ENCODE measurements around the gene TRPC4. TPM values are rescaled to one million over a fixed set of nuclear protein-coding genes. Genes with fewer than 3 reads are reported as not detected.

The TRPC4 gene
- total RNA-seq, 2 experiments from 2014 or later: not detected

DNA sequence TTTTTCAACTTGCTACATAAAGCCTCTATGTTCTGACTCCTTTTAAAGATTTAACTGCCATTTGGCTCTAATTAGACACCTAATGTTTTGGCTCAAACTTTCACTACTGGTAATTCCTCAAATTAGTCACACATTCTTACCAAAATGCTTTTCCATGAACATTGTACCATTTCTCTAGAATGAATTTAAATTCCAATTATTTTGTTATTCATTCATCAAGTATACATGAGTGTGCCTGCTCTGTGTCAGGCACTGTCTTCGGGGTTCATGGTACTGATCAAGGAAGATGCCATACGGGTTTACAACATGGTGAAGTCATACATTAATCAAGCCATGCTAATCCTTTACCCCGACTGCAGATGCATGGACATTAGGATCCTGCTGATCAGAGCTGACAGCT lies 201.9 kb downstream of the TRPC4 start:
- H3K27me3 Mint-ChIP-seq: no peaks in the 10 kb centered on the region
- H3K4me3 Mint-ChIP-seq: no peak overlapping the region
- no peak overlapping the region for H3K4me3 ChIP-seq (ENCODE audit: low read length)
- H3K4me1 ChIP-seq (ENCODE audit: insufficient read depth, low read length): no peaks in the 10 kb centered on the region
- no peaks in the 10 kb centered on the region for H3K36me3 ChIP-seq (ENCODE audit: insufficient read depth, low read length)
- no peak for ATAC-seq (ENCODE audit: poor library complexity)
- intact Hi-C loops (cut with DNase I, micrococcal nuclease): no loop called here
- TF ChIP-seq, protein P1, sequence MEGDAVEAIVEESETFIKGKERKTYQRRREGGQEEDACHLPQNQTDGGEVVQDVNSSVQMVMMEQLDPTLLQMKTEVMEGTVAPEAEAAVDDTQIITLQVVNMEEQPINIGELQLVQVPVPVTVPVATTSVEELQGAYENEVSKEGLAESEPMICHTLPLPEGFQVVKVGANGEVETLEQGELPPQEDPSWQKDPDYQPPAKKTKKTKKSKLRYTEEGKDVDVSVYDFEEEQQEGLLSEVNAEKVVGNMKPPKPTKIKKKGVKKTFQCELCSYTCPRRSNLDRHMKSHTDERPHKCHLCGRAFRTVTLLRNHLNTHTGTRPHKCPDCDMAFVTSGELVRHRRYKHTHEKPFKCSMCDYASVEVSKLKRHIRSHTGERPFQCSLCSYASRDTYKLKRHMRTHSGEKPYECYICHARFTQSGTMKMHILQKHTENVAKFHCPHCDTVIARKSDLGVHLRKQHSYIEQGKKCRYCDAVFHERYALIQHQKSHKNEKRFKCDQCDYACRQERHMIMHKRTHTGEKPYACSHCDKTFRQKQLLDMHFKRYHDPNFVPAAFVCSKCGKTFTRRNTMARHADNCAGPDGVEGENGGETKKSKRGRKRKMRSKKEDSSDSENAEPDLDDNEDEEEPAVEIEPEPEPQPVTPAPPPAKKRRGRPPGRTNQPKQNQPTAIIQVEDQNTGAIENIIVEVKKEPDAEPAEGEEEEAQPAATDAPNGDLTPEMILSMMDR (IDR thresholded peaks at IDR 0.05): no peak
- no peaks in the 10 kb centered on the region for H3K9me3 ChIP-seq (ENCODE audit: control insufficient read depth in 1 of 2, insufficient read depth in 1 of 2, low read length in 2 of 2)
- H3K27me3 ChIP-seq (ENCODE audit: control insufficient read depth in 1 of 2, insufficient read depth in 2 of 2, low read length in 2 of 2): no peaks in the 10 kb centered on the region
- no peaks in the 10 kb centered on the region for H3K36me3 Mint-ChIP-seq (ENCODE audit: low read depth)
- no peak for DNase-seq
- CTCF ChIA-PET: no interaction called here
- POLR2A ChIA-PET: no interaction called here
- no peak overlapping the region for H3K27ac ChIP-seq (ENCODE audit: low read depth in 1 of 2, low read length in 2 of 2)
- H3K27ac Mint-ChIP-seq: no peak overlapping the region
- H3K4me1 Mint-ChIP-seq (ENCODE audit: low read depth): no peaks in the 10 kb centered on the region
- H3K9me3 Mint-ChIP-seq: no peaks in the 10 kb centered on the region

GRCh38 chr13:37666036-37666435 lies 203.5 kb downstream of the TRPC4 start:
- peaks cover 0 to 3% of the 10 kb centered on the region in 2 experiments for H3K9me3 ChIP-seq (ENCODE audit: control insufficient read depth in 1 of 2, insufficient read depth in 1 of 2, low read length in 2 of 2)
- no peaks in the 10 kb centered on the region for H3K27me3 ChIP-seq (ENCODE audit: control insufficient read depth in 1 of 2, insufficient read depth in 2 of 2, low read length in 2 of 2)
- CTCF ChIA-PET: no interaction called here
- no peak overlapping the region for H3K27ac Mint-ChIP-seq
- no peaks in the 10 kb centered on the region for H3K36me3 Mint-ChIP-seq (ENCODE audit: low read depth)
- no peaks in the 10 kb centered on the region for H3K27me3 Mint-ChIP-seq
- H3K4me3 Mint-ChIP-seq: no peak overlapping the region
- ATAC-seq (ENCODE audit: poor library complexity) (no peak), DNase-seq (no peak)
- no peak overlapping the region for H3K27ac ChIP-seq (ENCODE audit: low read depth in 1 of 2, low read length in 2 of 2)
- no peaks in the 10 kb centered on the region for H3K9me3 Mint-ChIP-seq
- POLR2A ChIA-PET: no interaction called here
- no peaks in the 10 kb centered on the region for H3K4me1 ChIP-seq (ENCODE audit: insufficient read depth, low read length)
- no peaks in the 10 kb centered on the region for H3K36me3 ChIP-seq (ENCODE audit: insufficient read depth, low read length)
- no peak overlapping the region for H3K4me3 ChIP-seq (ENCODE audit: low read length)
- intact Hi-C loops (cut with DNase I, micrococcal nuclease): no loop called here
- no peaks in the 10 kb centered on the region for H3K4me1 Mint-ChIP-seq (ENCODE audit: low read depth)
- TF ChIP-seq, protein P1 (IDR thresholded peaks at IDR 0.05): no peak

- no peak overlapping the region for H3K27ac ChIP-seq (ENCODE audit: low read depth in 1 of 2, low read length in 2 of 2)
- no peaks in the 10 kb centered on the region for H3K4me1 ChIP-seq (ENCODE audit: insufficient read depth, low read length)
- H3K27ac Mint-ChIP-seq: no peak overlapping the region
- ATAC-seq (ENCODE audit: poor library complexity) (no peak), DNase-seq (no peak)
- no peak overlapping the region for H3K4me3 ChIP-seq (ENCODE audit: low read length)
- ChIA-PET CTCF (no interaction called here), POLR2A (no interaction called here)
- H3K9me3 Mint-ChIP-seq: no peaks in the 10 kb centered on the region
- no peaks in the 10 kb centered on the region for H3K36me3 ChIP-seq (ENCODE audit: insufficient read depth, low read length)
- intact Hi-C loops (cut with DNase I, micrococcal nuclease): no loop called here
- H3K4me3 Mint-ChIP-seq: no peak overlapping the region
- TF ChIP-seq, protein P1 (IDR thresholded peaks at IDR 0.05): no peak
- no peaks in the 10 kb centered on the region for H3K27me3 ChIP-seq (ENCODE audit: control insufficient read depth in 1 of 2, insufficient read depth in 2 of 2, low read length in 2 of 2)
- H3K27me3 Mint-ChIP-seq: no peaks in the 10 kb centered on the region
- H3K4me1 Mint-ChIP-seq (ENCODE audit: low read depth): no peaks in the 10 kb centered on the region
- no peaks in the 10 kb centered on the region for H3K36me3 Mint-ChIP-seq (ENCODE audit: low read depth)
- H3K9me3 ChIP-seq (ENCODE audit: control insufficient read depth in 1 of 2, insufficient read depth in 1 of 2, low read length in 2 of 2): peaks cover 0 to 3% of the 10 kb centered on the region in 2 experiments
Measured at GRCh38 chr13:37665420-37665819, 204.2 kb downstream of the TRPC4 start.
